HepG2 (cell line): ENCODE data around the gene MEX3A. TPM values are rescaled to one million over a fixed set of nuclear protein-coding genes. Genes with fewer than 3 reads are reported as not detected.

Experiments
- AHR ChIP-seq: IDR thresholded peaks from 2 replicates; pipeline ENCODE4 v1.6.1; 2018; ENCODE audit warnings: missing genetic modification reagents, missing compliant biosample characterization
- ARID2 ChIP-seq: sonication (generic); formaldehyde crosslinking; IDR thresholded peaks from 2 replicates; pipeline ENCODE4 v1.8.1; 2022; ENCODE audit warnings: mild to moderate bottlenecking, missing genetic modification reagents, borderline replicate concordance
- BHLHE40 ChIP-seq: IDR thresholded peaks from 2 replicates; pipeline ENCODE4 v1.6.1; 2011; ENCODE audit warnings: low read length, improper control_type of control experiment
- CHD4 ChIP-seq: fragments of 200-600 bp; sonication (generic); IDR thresholded peaks from 2 replicates; pipeline ENCODE4 v1.7.0; 2017; ENCODE audit warnings: mild to moderate bottlenecking, low read length, borderline replicate concordance
- DZIP1 ChIP-seq: sonication (generic); formaldehyde crosslinking; IDR thresholded peaks from 2 replicates; pipeline ENCODE4 v1.5.0; 2020; ENCODE audit warnings: mild to moderate bottlenecking, missing genetic modification reagents
- GATA4 ChIP-seq: sonication (generic); IDR thresholded peaks from 2 replicates; pipeline ENCODE4 v1.6.1; 2016; ENCODE audit warnings: antibody characterized with exemption, low read depth, borderline replicate concordance
- ISX ChIP-seq: sonication (generic); formaldehyde crosslinking; conservative IDR thresholded peaks from 2 replicates; pipeline ENCODE4 v1.5.0; 2020; ENCODE audit warnings: missing genetic modification reagents
- KLF16 ChIP-seq, 2 experiments: sonication (generic) in 1 of 2; formaldehyde crosslinking in 1 of 2; IDR thresholded peaks; 2 replicates each; pipeline versions ENCODE4 v1.6.1 to v1.8.0; 2016 to 2023; ENCODE audit warnings: missing genetic modification reagents in 2 of 2, missing compliant biosample characterization in 1 of 2
- MBD4 ChIP-seq: IDR thresholded peaks from 2 replicates; pipeline ENCODE4 v1.6.1; 2012; ENCODE audit warnings: low read length, inconsistent platforms, borderline replicate concordance
- MLX ChIP-seq: IDR thresholded peaks from 2 replicates; pipeline ENCODE4 v1.6.1; 2016
- NRL ChIP-seq: sonication (generic); formaldehyde crosslinking; IDR thresholded peaks from 2 replicates; pipeline ENCODE4 v1.5.0; 2020; ENCODE audit warnings: missing genetic modification reagents, mild to moderate bottlenecking, moderate library complexity, borderline replicate concordance
- ONECUT2 ChIP-seq: sonication (generic); formaldehyde crosslinking; IDR thresholded peaks from 2 replicates; pipeline ENCODE4 v1.4.0; 2020; ENCODE audit warnings: missing genetic modification reagents
- SALL2 ChIP-seq: sonication (generic); formaldehyde crosslinking; IDR thresholded peaks from 2 replicates; pipeline ENCODE4 v1.8.1; 2023; ENCODE audit warnings: mild to moderate bottlenecking, missing genetic modification reagents, inconsistent platforms
- SNAPC5 ChIP-seq: sonication (generic); formaldehyde crosslinking; IDR thresholded peaks from 2 replicates; pipeline ENCODE4 v1.8.1; 2023; ENCODE audit warnings: mild to moderate bottlenecking, missing genetic modification reagents, borderline replicate concordance
- SP140L ChIP-seq: sonication (generic); formaldehyde crosslinking; IDR thresholded peaks from 2 replicates; pipeline ENCODE4 v1.4.0; 2020; ENCODE audit warnings: missing genetic modification reagents, borderline replicate concordance
- TFDP1 ChIP-seq: IDR thresholded peaks from 2 replicates; pipeline ENCODE4 v1.6.1; 2016; ENCODE audit warnings: missing compliant biosample characterization, missing genetic modification reagents, borderline replicate concordance
- YY1 ChIP-seq: IDR thresholded peaks from 2 replicates; pipeline ENCODE4 v1.6.1; 2011; ENCODE audit warnings: low read length, low read depth, moderate library complexity, mild to moderate bottlenecking; ENCODE audit not compliant: insufficient read depth, insufficient replicate concordance
- ZKSCAN5 ChIP-seq: sonication (generic); formaldehyde crosslinking; IDR thresholded peaks from 2 replicates; pipeline ENCODE4 v1.5.1; 2020; ENCODE audit warnings: mild to moderate bottlenecking, missing genetic modification reagents
- ZNF678 ChIP-seq: sonication (generic); formaldehyde crosslinking; IDR thresholded peaks from 2 replicates; pipeline ENCODE4 v1.4.0; 2020; ENCODE audit warnings: mild to moderate bottlenecking, missing genetic modification reagents
- ZNF772 ChIP-seq: sonication (generic); formaldehyde crosslinking; IDR thresholded peaks from 2 replicates; pipeline ENCODE4 v1.5.0; 2020; ENCODE audit warnings: mild to moderate bottlenecking, missing genetic modification reagents
- polyA plus RNA-seq, 8 experiments: library from polyadenylated mRNA; depleted of rRNA in 3 of 8; stranded (reverse) in 7 of 8; unstranded in 1 of 8; fragments of >200 nt; fragmentation: Illumina TruSeq in 4 of 8; extraction: Trizol in 4 of 8; gene quantifications; 2 replicates each; pipeline versions ENCODE4 v1.2.1 to v1.2.3, GENCODE V29; 2011 to 2016; ENCODE audit warnings: low read depth in 4 of 8, missing spikeins in 1 of 8, mixed read lengths in 1 of 8; ENCODE audit not compliant: insufficient read depth in 1 of 8
- total RNA-seq, 5 experiments: library from RNA; depleted of rRNA; stranded (reverse); fragments of >200 nt; fragmentation: Illumina TruSeq; extraction: Trizol; gene quantifications; 2 replicates each; pipeline ENCODE4 v1.2.3, GENCODE V29; 2016; ENCODE audit warnings: low read depth in 1 of 5
- TF ChIP-seq, protein P1 (sequence below): IDR thresholded peaks from 2 replicates; pipeline ENCODE4 v1.6.1; 2016; ENCODE audit warnings: missing compliant biosample characterization, missing genetic modification reagents, borderline replicate concordance
- TF ChIP-seq, protein P2 (sequence below): sonication (generic); formaldehyde crosslinking; IDR thresholded peaks from 2 replicates; pipeline ENCODE4 v1.5.0; 2020; ENCODE audit warnings: missing genetic modification reagents, mild to moderate bottlenecking, borderline replicate concordance

The MEX3A gene
- total and polyA plus RNA-seq, 2 of the 13 experiments (the other 11 are each of a cell fraction or from before 2014, with no cell fraction given), result 7.6 to 9.1 TPM

- TF ChIP-seq, protein P1, sequence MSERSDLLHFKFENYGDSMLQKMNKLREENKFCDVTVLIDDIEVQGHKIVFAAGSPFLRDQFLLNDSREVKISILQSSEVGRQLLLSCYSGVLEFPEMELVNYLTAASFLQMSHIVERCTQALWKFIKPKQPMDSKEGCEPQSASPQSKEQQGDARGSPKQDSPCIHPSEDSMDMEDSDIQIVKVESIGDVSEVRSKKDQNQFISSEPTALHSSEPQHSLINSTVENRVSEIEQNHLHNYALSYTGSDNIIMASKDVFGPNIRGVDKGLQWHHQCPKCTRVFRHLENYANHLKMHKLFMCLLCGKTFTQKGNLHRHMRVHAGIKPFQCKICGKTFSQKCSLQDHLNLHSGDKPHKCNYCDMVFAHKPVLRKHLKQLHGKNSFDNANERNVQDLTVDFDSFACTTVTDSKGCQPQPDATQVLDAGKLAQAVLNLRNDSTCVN (CRISPR knock-in tag), result 0 out of 2 replicates have a peak, but pooled peaks have one; percentile 14
- TF ChIP-seq AHR (no peak), ISX (CRISPR knock-in tag) (no peak), SP140L (CRISPR knock-in tag) (no peak), MBD4 (no peak), MLX (CRISPR knock-in tag) (no peak), BHLHE40 (no peak), ONECUT2 (no peak), ZNF678 (CRISPR knock-in tag) (no peak), SALL2 (CRISPR knock-in tag) (peak; percentile 42; the same call in 1 of the 2 replicates), DZIP1 (CRISPR knock-in tag) (no peak), KLF16 (CRISPR knock-in tag; IDR thresholded peaks at IDR 0.05) (no peak), ARID2 (CRISPR knock-in tag) (no peak), GATA4 (no peak), NRL (CRISPR knock-in tag) (0 out of 2 replicates have a peak, but pooled peaks have one; percentile 26), CHD4 (0 out of 2 replicates have a peak, but pooled peaks have one; percentile 50), ZNF772 (CRISPR knock-in tag) (no peak), ZKSCAN5 (CRISPR knock-in tag) (no peak), SNAPC5 (CRISPR knock-in tag) (no peak), TFDP1 (CRISPR knock-in tag) (no peak), YY1 (peak; percentile 19)
- TF ChIP-seq, protein P2, sequence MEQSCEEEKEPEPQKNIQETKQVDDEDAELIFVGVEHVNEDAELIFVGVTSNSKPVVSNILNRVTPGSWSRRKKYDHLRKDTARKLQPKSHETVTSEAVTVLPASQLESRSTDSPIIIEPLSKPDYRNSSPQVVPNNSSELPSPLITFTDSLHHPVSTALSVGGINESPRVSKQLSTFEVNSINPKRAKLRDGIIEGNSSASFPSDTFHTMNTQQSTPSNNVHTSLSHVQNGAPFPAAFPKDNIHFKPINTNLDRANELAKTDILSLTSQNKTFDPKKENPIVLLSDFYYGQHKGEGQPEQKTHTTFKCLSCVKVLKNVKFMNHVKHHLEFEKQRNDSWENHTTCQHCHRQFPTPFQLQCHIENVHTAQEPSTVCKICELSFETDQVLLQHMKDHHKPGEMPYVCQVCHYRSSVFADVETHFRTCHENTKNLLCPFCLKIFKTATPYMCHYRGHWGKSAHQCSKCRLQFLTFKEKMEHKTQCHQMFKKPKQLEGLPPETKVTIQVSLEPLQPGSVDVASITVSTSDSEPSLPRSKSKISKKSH (CRISPR knock-in tag), result no peak
Measured at GRCh38 chr1:156122519-156123355, 40.5 kb upstream of the MEX3A start (continued).
